ENCODE measurements around the gene MECP2. TPM values are rescaled to one million over a fixed set of nuclear protein-coding genes. Genes with fewer than 3 reads are reported as not detected.

Gene MECP2
- total RNA-seq, 1 experiment from 2014 or later: 52.8 TPM

GRCh38 chrX:154027022-154027402 is 70.5 kb downstream of the MECP2 start:
- CTCF ChIA-PET: no interaction called here
- no peak for DNase-seq (ENCODE audit: low spot score)
- peaks cover 14% of the 10 kb centered on the region for H3K27me3 ChIP-seq (replicated peaks; ENCODE audit: insufficient read depth, low read depth, low read length, poor library complexity)
- no peaks in the 10 kb centered on the region for H3K4me1 ChIP-seq (ENCODE audit: insufficient read depth, low read length, poor library complexity, severe bottlenecking)
- intact Hi-C loops (cut with micrococcal nuclease; ENCODE audit: unreplicated experiment): no loop called here
- H3K9me3 ChIP-seq (ENCODE audit: low read depth, low read length, poor library complexity, severe bottlenecking): no peaks in the 10 kb centered on the region
- no TSS peak for BruUV-seq (replicated peaks)
- POLR2A ChIA-PET (ENCODE audit: low non-redundant PET): no interaction called here
- H3K27ac ChIP-seq (ENCODE audit: low read depth, low read length, poor library complexity, severe bottlenecking): no peak overlapping the region
- no peak for TF ChIP-seq EZH2 (IDR thresholded peaks at IDR 0.05; ENCODE audit: borderline replicate concordance, low read depth, low read length, poor library complexity, severe bottlenecking)
- TF ChIP-seq, protein P1, sequence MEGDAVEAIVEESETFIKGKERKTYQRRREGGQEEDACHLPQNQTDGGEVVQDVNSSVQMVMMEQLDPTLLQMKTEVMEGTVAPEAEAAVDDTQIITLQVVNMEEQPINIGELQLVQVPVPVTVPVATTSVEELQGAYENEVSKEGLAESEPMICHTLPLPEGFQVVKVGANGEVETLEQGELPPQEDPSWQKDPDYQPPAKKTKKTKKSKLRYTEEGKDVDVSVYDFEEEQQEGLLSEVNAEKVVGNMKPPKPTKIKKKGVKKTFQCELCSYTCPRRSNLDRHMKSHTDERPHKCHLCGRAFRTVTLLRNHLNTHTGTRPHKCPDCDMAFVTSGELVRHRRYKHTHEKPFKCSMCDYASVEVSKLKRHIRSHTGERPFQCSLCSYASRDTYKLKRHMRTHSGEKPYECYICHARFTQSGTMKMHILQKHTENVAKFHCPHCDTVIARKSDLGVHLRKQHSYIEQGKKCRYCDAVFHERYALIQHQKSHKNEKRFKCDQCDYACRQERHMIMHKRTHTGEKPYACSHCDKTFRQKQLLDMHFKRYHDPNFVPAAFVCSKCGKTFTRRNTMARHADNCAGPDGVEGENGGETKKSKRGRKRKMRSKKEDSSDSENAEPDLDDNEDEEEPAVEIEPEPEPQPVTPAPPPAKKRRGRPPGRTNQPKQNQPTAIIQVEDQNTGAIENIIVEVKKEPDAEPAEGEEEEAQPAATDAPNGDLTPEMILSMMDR (conservative IDR thresholded peaks at IDR 0.05; ENCODE audit: low read depth, low read length): no peak
- peaks cover 19% of the 10 kb centered on the region for H3K36me3 ChIP-seq (ENCODE audit: insufficient read depth, low read length, poor library complexity, severe bottlenecking)
- H3K4me3 ChIP-seq (ENCODE audit: low read depth, low read length, poor library complexity, severe bottlenecking): no peak overlapping the region

DNA sequence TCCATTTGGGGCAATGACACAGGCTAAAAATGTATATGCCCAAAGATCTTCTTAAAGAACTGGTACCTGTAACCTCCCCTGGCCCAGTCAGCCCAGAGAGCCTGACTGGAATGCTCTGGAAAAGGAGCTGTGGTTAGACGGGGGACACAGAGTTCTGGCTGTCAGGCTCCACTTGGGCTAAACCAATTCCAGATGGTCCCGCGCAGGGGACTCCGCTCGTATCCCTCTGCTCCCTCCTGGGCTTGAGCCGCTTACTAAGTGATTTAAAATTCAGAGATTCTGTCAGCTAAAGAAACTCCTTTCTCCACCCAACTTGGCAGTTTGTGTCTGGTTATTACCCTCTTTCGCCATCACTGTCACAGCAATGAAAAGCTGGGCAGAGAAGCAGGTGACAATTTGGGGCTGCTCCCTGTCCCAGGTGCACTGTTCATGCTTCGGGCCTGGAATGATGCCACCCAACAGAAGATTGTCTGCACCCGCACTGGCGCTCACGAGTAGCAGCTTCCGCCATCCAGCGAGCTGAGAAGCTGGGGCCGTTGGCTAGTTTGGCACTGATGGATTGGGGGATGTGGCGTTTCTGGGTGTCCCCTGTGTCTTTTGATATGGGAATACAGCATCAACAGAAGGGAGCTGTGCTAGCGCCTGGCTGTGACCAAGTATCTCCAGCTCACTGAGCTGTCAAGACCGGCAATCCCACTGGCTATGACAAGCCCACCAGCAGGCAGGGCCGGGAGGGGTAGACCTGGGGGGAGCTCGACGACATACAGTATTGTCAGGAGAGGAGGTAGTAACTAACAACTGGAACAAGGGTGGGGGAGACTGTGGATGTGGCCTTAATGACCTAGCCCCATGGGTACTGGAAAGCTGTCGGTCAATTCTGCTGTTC is 71.1 kb downstream of the MECP2 start:
- H3K36me3 ChIP-seq (ENCODE audit: insufficient read depth, low read length, poor library complexity, severe bottlenecking): peaks cover 16% of the 10 kb centered on the region
- no peak overlapping the region for H3K4me3 ChIP-seq (ENCODE audit: low read depth, low read length, poor library complexity, severe bottlenecking)
- ChIA-PET POLR2A (ENCODE audit: low non-redundant PET) (no interaction called here), CTCF (no interaction called here)
- no peaks in the 10 kb centered on the region for H3K9me3 ChIP-seq (ENCODE audit: low read depth, low read length, poor library complexity, severe bottlenecking)
- DNase-seq (ENCODE audit: low spot score): no peak
- no TSS peak for BruUV-seq (replicated peaks)
- no peaks in the 10 kb centered on the region for H3K4me1 ChIP-seq (ENCODE audit: insufficient read depth, low read length, poor library complexity, severe bottlenecking)
- TF ChIP-seq, protein P1 (conservative IDR thresholded peaks at IDR 0.05; ENCODE audit: low read depth, low read length): no peak
- no peak for TF ChIP-seq EZH2 (IDR thresholded peaks at IDR 0.05; ENCODE audit: borderline replicate concordance, low read depth, low read length, poor library complexity, severe bottlenecking)
- intact Hi-C loops (cut with micrococcal nuclease; ENCODE audit: unreplicated experiment): no loop called here
- peaks cover 15% of the 10 kb centered on the region for H3K27me3 ChIP-seq (replicated peaks; ENCODE audit: insufficient read depth, low read depth, low read length, poor library complexity)
- H3K27ac ChIP-seq (ENCODE audit: low read depth, low read length, poor library complexity, severe bottlenecking): no peak overlapping the region

GRCh38 chrX:154025230-154025629 is 72.3 kb downstream of the MECP2 start:
- Histone ChIP-seq H3K9me3 (ENCODE audit: low read depth, low read length, poor library complexity, severe bottlenecking) (no peaks in the 10 kb centered on the region), H3K27ac (ENCODE audit: low read depth, low read length, poor library complexity, severe bottlenecking) (no peak overlapping the region), H3K36me3 (ENCODE audit: insufficient read depth, low read length, poor library complexity, severe bottlenecking) (peaks cover 9% of the 10 kb centered on the region), H3K4me3 (ENCODE audit: low read depth, low read length, poor library complexity, severe bottlenecking) (no peak overlapping the region), H3K4me1 (ENCODE audit: insufficient read depth, low read length, poor library complexity, severe bottlenecking) (no peaks in the 10 kb centered on the region), H3K27me3 (replicated peaks; ENCODE audit: insufficient read depth, low read depth, low read length, poor library complexity) (peaks cover 21% of the 10 kb centered on the region)
- no TSS peak for BruUV-seq (replicated peaks)
- CTCF ChIA-PET: no interaction called here
- DNase-seq (ENCODE audit: low spot score): no peak
- no peak for TF ChIP-seq EZH2 (IDR thresholded peaks at IDR 0.05; ENCODE audit: borderline replicate concordance, low read depth, low read length, poor library complexity, severe bottlenecking)
- TF ChIP-seq, protein P1 (conservative IDR thresholded peaks at IDR 0.05; ENCODE audit: low read depth, low read length): no peak
- POLR2A ChIA-PET (ENCODE audit: low non-redundant PET): no interaction called here
- intact Hi-C loops (cut with micrococcal nuclease; ENCODE audit: unreplicated experiment): no loop called here
